HG03558 (cell line): ENCODE results near the gene C6orf15.

ENCODE experiments used
- ATAC-seq: cut with Tn5 transposase; IDR thresholded peaks from one replicate; pipeline ENCODE4 v1.9.1; 2021; ENCODE audit warnings: moderate number of reproducible peaks; ENCODE audit not compliant: unreplicated experiment; ENCODE audit errors: extremely low read depth

The C6orf15 gene

DNA sequence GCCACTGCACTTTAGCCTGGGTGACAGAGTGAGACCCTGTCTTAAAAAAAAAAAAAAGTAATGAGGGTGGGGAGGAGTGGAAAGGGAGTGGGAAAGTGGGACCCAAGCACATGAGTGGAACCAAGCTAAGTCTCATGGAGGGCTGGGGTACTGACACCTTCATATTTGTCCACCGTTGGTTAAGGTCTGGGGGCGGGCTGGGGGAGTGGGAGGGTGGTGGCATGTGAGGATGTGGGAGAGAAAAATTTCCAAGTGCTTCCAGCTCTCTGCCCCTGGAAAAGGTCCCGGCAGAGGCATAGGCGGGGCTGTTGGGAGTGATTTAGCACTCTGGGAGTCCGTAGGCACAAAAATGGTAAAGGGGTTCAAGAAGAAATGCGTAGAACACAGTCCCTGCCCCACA lies 20.4 kb upstream of the C6orf15 start:
- ATAC-seq: no peak

- no peak for ATAC-seq
These were observed 19.2 kb upstream of the C6orf15 start for GRCh38 chr6:31131595-31131994.

DNA sequence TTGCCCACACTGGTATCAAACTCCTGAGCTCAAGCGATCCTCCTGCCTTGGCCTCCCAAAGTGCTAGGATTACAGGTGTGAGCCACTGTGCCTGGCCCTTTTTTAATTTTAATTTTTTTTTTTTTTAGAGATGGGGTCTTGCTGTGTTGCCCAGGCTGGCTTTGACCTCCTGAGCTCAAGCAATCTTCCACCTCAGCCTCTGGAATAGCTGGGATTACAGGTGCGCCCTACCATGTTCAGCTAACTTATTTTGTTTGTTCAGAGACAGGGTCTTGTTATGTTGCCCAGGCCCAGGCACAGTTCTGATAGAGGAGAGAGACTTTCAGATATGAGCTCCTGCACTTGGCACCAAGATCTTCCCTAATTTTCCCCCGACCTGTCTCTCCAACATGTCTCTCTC lies 18.4 kb upstream of the C6orf15 start:
- no peak for ATAC-seq

DNA sequence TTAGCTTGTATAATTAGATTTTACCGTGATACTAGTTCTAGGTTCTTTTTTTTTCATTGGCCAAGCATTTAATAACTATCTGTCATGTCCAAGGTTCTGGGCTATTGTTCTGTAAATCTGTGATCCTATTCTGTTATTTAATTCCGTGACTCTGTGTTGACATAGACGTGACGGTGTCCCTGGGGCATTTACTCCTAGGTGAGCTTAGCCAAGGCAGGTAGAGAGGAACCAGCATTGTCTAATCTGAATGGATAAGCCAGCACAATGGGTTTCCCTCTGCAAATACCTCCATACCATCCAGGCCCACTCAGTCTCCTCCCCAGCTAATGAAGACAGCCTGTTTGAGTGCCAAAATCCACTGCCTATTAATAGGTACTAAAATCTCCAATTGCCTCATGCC lies 16.8 kb upstream of the C6orf15 start:
- ATAC-seq: no peak

- ATAC-seq: no peak
These were observed 15.8 kb upstream of the C6orf15 start for GRCh38 chr6:31128093-31128676.

GRCh38 chr6:31126396-31127175 lies 14.2 kb upstream of the C6orf15 start:
- no peak for ATAC-seq

GRCh38 chr6:31125586-31126363 lies 13.4 kb upstream of the C6orf15 start:
- ATAC-seq: no peak

DNA sequence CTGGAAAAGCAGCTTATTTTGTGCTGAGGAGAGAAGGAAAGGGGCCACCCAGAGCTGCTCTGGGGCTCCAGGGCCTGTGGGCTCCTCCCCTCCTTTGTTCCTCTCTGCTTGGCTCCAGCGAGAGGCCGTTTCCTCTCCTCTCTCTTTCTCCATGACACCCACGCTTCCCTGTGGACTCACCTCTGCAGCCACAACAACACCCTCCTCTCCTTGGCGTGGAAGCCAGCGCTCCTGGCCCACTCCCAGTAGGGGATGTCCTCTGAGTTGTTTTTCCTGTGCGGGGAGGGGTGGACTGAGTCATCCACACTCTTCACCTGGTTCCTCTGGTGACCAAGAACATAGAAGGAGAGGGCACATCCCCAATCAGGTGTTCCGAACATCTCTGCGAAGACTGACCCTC lies 12.8 kb upstream of the C6orf15 start:
- ATAC-seq: no peak

- ATAC-seq: no peak
These were observed 10.7 kb upstream of the C6orf15 start for GRCh38 chr6:31122791-31123706.

DNA sequence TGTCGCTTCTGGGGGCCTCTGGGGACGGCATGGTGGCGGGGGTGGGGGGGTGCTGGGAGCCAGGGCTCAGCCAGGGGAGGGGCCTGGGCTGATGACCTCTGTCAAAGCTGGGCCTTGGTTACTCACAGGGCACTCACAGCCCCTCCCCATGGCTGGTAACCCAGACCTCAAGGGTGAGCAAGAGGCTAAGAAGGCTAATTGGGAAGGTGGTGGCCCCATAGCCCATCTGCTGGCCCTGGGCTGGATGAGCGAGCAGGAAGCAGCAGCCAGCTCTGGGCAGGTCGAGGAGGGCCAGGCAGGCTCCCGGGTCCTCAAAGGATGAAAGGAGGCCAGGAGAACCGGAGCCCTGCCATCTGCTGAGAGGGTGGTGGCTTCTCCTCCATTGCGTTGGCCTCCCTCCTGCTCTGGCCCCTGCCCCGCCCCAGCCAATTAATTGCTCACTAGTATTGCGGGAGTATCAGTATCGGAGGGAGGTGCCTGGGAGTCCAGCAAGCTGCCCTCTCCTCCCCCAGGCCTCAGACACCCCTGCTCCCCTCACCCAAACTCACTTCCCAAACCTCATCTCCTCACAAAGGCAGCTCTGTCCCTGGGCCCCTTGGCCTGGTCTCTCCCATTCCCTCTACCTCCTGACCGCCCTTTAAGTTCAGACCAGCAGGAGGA lies 8.9 kb upstream of the C6orf15 start:
- ATAC-seq: no peak

- ATAC-seq: no peak
These were observed 8.0 kb upstream of the C6orf15 start, which contains the start of gene CDSN for GRCh38 chr6:31120151-31120915. Gene CDSN (minus strand): TSS chr6:31120446. CDS start chr6:31120419, 27 bp downstream.

DNA sequence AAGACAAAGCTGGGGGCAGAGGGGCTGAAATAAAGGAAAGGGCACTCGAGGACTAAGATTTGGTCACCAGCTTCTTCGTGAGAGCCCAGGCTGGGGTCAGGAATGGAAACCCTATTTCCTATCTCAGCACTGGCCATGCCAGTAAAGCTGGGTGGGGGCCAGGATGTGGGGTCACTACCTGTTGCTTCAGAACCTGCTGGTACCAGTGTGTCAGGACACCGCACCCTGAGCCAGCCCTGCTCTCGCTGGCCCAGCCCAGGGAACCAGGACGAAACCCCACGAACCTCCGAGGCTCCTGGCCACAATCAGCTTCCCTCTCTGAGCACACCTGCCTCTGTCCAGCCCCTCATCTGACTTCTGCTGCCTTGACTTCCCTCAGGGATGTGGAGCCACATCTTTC lies 5.8 kb upstream of the C6orf15 start:
- no peak for ATAC-seq

DNA sequence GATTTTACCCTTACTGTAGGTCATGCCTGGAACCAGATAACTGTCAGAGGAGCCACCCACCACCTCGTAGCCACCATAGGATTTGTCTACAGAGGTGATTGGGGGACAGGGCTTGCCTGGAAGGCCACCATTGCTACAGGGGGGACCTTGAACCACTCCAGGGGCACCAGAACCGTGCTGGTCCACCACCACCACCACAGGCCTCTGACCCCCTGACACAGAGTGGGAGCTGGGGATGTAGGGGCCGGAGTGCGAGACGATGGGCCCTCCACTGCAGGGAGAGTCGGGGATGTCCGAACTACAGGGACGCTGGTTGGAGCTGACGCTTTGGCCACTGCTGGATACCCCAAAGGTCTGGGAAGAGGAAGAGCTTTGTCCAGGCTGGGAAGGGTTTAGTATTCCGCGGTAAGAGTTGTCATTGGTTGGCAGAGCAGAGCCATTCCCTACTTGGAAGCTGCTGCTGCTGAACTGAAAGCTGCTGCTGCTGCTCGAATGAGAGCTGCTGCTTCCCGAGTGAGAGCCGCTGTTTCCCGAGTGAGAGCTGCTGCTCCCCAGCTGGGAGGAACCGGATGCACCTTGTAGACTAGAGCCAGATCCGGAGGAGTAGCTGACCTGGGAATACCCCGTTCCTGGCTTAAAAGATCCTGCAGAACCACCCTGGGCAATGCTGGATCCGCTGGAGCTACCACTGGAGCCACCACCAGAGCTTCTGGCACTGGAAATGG lies 4.4 kb upstream of the C6orf15 start:
- no peak for ATAC-seq

GRCh38 chr6:31115941-31116560 lies 3.7 kb upstream of the C6orf15 start:
- ATAC-seq: no peak

DNA sequence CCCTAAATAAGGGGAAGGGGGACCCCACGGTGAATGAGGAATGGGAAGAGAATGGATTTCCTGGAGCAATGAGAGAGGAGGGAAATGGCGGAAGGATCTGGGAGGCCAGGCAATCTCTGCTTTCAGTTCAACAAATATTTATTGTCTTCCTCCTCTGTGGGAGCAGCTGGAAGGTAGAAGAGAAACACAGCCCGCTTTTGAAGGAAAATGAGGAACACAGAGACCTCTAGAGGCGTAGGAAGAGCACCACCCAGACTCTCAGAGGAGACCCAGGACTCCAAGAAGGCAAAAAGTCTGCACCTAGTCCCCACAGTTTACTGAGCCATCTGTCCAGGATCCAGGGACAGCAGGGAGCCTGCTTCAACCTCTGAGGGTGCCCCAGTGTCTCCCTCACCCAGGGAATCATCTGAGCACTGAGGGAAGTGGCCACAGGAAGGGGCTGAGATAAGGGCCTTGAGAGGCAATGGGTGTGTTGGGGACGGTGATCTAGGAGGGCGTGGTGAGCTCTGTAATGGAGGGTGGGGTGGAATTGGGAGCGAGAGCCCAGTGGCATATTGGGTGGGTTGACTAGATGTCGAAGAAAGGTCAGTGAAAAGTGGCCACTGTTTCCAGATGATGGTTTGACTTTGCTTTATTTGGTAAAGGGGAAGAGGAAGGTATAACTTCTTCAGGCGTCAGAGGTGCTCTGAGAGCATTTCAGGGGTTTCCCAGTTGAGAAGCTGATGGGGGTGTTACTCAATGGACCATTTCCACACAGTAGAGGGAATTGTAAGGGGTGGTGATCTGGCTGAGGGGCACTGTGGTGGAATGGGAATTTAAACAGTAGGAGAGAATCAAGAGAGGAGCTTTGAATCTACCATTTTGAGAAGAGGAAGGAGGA lies 2.8 kb upstream of the C6orf15 start:
- ATAC-seq: no peak

DNA sequence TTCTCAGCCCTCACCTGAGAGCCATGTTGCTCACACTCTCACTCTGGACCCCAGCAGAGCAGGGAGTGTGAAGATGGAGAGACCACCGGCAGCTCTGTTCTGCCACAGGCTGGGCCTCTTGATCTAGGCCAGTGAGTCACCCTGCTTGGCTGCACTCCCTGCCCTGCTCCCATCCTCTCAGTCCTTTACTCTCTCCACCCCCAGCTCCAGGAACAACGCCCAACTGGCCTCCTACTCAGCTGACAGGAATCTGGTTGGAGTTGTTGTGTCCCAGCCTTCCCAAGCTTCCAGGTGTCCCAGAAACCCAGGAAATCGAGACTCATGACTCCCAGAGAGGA lies 2.1 kb upstream of the C6orf15 start, which contains the start of gene PSORS1C1:
PSORS1C1 (plus strand) TSS at position 260 of the 338 bp plus-strand sequence. CDS start 14,833 bp downstream, outside the sequence.
- ATAC-seq: no peak
